Measurements from ENCODE around the gene C1QBP.

C1QBP gene

GRCh38 chr17:5438716-5439445 is at the start of gene C1QBP:
TSS of gene C1QBP (minus strand) at chr17:5439155. CDS start at chr17:5439073, 82 bp downstream.
- Histone ChIP-seq H2AFZ (ENCODE audit: low read depth, low read length, severe bottlenecking) (peak within 1 kb of the TSS; percentile 88), H3K36me3 (ENCODE audit: low read length) (no peaks in the 10 kb centered on the region; the same call in 1 of the 2 replicates), H3K27me3 (ENCODE audit: low read length) (no peaks in the 10 kb centered on the region), H3K27ac (ENCODE audit: low read depth, low read length) (peak within 1 kb of the TSS; percentile 60), H3F3A (ENCODE audit: insufficient read depth) (peaks cover 23% of the 10 kb centered on the region), H3K79me2 (ENCODE audit: insufficient read depth, low read length) (peaks cover 42% of the 10 kb centered on the region), H3K9me2 (replicated peaks; ENCODE audit: insufficient read depth, low read length) (no peaks in the 10 kb centered on the region), H3K4me3 (ENCODE audit: insufficient read depth, low read length, poor library complexity, severe bottlenecking) (peak within 1 kb of the TSS; percentile 77), H4K20me1 (ENCODE audit: low read depth, low read length) (no peaks in the 10 kb centered on the region), H3K9ac (ENCODE audit: low read length) (peak within 1 kb of the TSS; percentile 91), H3K9me3 (ENCODE audit: insufficient read depth, low read length) (no peaks in the 10 kb centered on the region), H3K4me2 (ENCODE audit: low read depth, low read length, poor library complexity, severe bottlenecking) (peak within 1 kb of the TSS; percentile 73)
- TF ChIP-seq EZH2phosphoT487 (conservative IDR thresholded peaks at IDR 0.05; ENCODE audit: low read length): no peak
- peak; percentile 96 for TF ChIP-seq CTCF (IDR thresholded peaks at IDR 0.05; ENCODE audit: insufficient read depth, low read length, poor library complexity, severe bottlenecking)

- peaks cover 43% of the 10 kb centered on the region for H3K79me2 ChIP-seq (ENCODE audit: insufficient read depth, low read length)
These were observed 49.8 kb upstream of the C1QBP start for GRCh38 chr17:5488752-5489151.

GRCh38 chr17:5486206-5487124 is 47.5 kb upstream of the C1QBP start, which contains the start of gene MIS12:
TSS of gene MIS12 (plus strand) at chr17:5486566. CDS start at chr17:5488863, 2,297 bp downstream.
- TF ChIP-seq EZH2phosphoT487 (conservative IDR thresholded peaks at IDR 0.05; ENCODE audit: low read length) (no peak), CTCF (IDR thresholded peaks at IDR 0.05; ENCODE audit: insufficient read depth, low read length, poor library complexity, severe bottlenecking) (no peak)

More at GRCh38 chr17:5488752-5489151, 49.8 kb upstream of the C1QBP start:
- H3K27ac ChIP-seq (ENCODE audit: low read depth, low read length): no peak overlapping the region
- no peak overlapping the region for H3K9ac ChIP-seq (ENCODE audit: low read length)
- H3K36me3 ChIP-seq (ENCODE audit: low read length): peaks cover 21% of the 10 kb centered on the region; the same call in 1 of the 2 replicates
- TF ChIP-seq EZH2phosphoT487 (conservative IDR thresholded peaks at IDR 0.05; ENCODE audit: low read length) (no peak), CTCF (IDR thresholded peaks at IDR 0.05; ENCODE audit: insufficient read depth, low read length, poor library complexity, severe bottlenecking) (no peak)
- H3K4me3 ChIP-seq (ENCODE audit: insufficient read depth, low read length, poor library complexity, severe bottlenecking): no peak overlapping the region
- H3K9me2 ChIP-seq (replicated peaks; ENCODE audit: insufficient read depth, low read length): no peaks in the 10 kb centered on the region
- H3F3A ChIP-seq (ENCODE audit: insufficient read depth): peaks cover 5% of the 10 kb centered on the region; the same call in 1 of the 2 replicates
- no peak overlapping the region for H3K4me2 ChIP-seq (ENCODE audit: low read depth, low read length, poor library complexity, severe bottlenecking)
- no peaks in the 10 kb centered on the region for H3K9me3 ChIP-seq (ENCODE audit: insufficient read depth, low read length)
- peaks cover 11% of the 10 kb centered on the region for H4K20me1 ChIP-seq (ENCODE audit: low read depth, low read length)
- H3K27me3 ChIP-seq (ENCODE audit: low read length): no peaks in the 10 kb centered on the region
- no peak overlapping the region for H2AFZ ChIP-seq (ENCODE audit: low read depth, low read length, severe bottlenecking)

More at GRCh38 chr17:5486206-5487124, 47.5 kb upstream of the C1QBP start, which contains the start of gene MIS12:
- H3K79me2 ChIP-seq (ENCODE audit: insufficient read depth, low read length): peaks cover 60% of the 10 kb centered on the region
- peak within 1 kb of the TSS; percentile 75 for H2AFZ ChIP-seq (ENCODE audit: low read depth, low read length, severe bottlenecking)
- peak within 1 kb of the TSS; percentile 92 for H3K27ac ChIP-seq (ENCODE audit: low read depth, low read length)
- no peaks in the 10 kb centered on the region for H3K9me3 ChIP-seq (ENCODE audit: insufficient read depth, low read length)
- H3K4me2 ChIP-seq (ENCODE audit: low read depth, low read length, poor library complexity, severe bottlenecking): peak within 1 kb of the TSS; percentile 85
- H3K9ac ChIP-seq (ENCODE audit: low read length): peak within 1 kb of the TSS; percentile 86
- peak within 1 kb of the TSS; percentile 97 for H3K4me3 ChIP-seq (ENCODE audit: insufficient read depth, low read length, poor library complexity, severe bottlenecking)
- H3F3A ChIP-seq (ENCODE audit: insufficient read depth): peaks cover 5% of the 10 kb centered on the region; the same call in 1 of the 2 replicates
- peaks cover 11% of the 10 kb centered on the region for H4K20me1 ChIP-seq (ENCODE audit: low read depth, low read length)
- no peaks in the 10 kb centered on the region for H3K27me3 ChIP-seq (ENCODE audit: low read length)
- no peaks in the 10 kb centered on the region for H3K9me2 ChIP-seq (replicated peaks; ENCODE audit: insufficient read depth, low read length)
- H3K36me3 ChIP-seq (ENCODE audit: low read length): peaks cover 31% of the 10 kb centered on the region; the same call in 1 of the 2 replicates
